Choroid plexus epithelial cell (primary cell): Measurements from ENCODE around the gene ATXN7L3.

Experiments
- DNase-seq: peaks from one replicate; pipeline ENCODE4 v3.0.0-alpha.2; 2010; ENCODE audit warnings: low read depth
- H3K4me3 ChIP-seq: 2 replicates; pipeline ENCODE4 v1.5.1; 2011; ENCODE audit warnings: low read depth, mild to moderate bottlenecking, control low read depth, low read length, moderate library complexity
- TF ChIP-seq, protein P1 (sequence below): conservative IDR thresholded peaks from 2 replicates; pipeline ENCODE4 v1.5.1; 2011; ENCODE audit warnings: low read depth, mild to moderate bottlenecking, control low read depth, inconsistent platforms, low read length, moderate library complexity

Gene ATXN7L3

DNA sequence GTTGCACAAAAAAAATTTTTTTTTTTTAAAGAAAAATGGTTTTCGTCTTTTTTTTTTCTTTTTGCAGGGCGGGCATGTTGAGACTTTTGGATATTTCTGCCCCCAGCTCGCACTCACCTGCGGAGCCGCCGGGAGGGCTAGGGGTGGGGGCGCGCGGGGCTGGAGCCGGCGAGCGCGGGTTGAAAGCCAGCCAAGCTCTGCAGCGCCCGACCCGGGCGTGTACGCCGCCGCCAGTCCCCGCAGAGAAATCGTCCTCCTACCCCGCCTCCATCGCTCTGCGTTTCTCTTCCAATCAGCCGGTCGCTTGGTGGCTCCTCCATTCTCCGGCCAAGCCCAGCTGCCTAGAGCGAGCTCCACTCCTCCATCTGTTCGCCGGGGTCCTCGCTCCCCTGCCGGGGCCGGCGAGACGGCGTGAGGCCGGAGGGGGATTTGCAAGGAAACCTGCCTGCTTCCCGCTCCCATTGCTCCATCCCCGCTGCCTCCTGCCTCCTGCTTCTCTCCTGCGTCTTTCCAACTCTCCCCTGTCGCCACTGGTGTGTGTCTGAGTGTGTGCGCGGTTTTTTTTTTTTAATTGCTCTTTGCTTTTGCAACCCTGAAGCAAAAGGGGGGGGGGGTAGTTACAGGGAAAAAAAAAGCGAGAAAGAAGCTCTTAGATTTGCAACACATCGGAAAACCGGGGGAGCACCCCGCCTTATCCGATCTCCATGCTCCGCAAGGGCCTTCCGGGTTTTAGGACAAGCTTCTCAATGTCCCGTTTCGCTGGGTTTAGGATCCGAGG lies 21.6 kb upstream of the ATXN7L3 start:
- peak; percentile 90 for DNase-seq
- TF ChIP-seq, protein P1, sequence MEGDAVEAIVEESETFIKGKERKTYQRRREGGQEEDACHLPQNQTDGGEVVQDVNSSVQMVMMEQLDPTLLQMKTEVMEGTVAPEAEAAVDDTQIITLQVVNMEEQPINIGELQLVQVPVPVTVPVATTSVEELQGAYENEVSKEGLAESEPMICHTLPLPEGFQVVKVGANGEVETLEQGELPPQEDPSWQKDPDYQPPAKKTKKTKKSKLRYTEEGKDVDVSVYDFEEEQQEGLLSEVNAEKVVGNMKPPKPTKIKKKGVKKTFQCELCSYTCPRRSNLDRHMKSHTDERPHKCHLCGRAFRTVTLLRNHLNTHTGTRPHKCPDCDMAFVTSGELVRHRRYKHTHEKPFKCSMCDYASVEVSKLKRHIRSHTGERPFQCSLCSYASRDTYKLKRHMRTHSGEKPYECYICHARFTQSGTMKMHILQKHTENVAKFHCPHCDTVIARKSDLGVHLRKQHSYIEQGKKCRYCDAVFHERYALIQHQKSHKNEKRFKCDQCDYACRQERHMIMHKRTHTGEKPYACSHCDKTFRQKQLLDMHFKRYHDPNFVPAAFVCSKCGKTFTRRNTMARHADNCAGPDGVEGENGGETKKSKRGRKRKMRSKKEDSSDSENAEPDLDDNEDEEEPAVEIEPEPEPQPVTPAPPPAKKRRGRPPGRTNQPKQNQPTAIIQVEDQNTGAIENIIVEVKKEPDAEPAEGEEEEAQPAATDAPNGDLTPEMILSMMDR, result no peak
- H3K4me3 ChIP-seq, result peak overlapping the region; percentile 90

DNA sequence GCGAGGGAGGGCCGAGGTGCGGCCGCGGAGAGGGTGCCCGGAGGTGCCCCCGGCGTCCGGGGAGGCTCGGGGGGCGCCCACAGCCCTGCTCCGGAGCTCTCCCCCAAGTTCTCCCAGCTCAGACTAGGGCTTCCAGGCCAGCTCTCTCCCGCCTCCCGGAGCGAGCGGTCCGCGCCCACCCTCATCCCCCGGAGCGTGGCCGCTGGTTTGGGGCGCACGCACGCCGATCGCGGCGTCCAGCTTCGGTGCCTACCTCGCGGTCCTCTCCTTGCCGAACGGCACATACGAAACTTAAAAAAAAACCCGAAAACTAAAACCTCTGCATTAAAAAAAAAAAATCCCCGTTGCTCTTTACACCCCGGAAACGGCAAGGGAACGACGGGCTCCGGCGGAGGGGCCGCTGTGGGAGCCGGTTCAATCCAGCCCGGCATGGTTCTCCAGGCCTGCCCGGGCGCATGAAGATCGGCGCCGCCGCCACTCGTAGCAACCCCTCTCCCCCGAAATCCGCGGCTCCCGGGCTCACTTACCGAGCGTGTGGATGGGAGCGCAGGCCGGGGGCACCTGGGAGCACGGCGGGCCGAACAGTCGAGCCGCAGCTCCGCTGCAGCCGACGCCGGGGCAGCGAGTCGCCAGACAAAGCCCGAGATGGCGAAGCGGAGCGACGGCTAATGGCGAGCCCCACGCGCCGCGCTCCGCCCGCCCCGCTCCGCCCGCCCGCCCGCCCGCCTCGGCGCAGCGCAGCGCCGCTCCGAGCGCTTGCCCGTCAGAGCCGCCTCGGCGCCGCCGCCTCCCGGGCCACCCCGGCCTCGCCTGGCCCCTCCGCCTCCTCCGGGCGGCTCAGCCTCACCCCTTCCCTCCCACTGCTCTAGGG lies 20.8 kb upstream of the ATXN7L3 start:
- H3K4me3 ChIP-seq, result peak overlapping the region; percentile 90
- peak; percentile 71 for DNase-seq
- TF ChIP-seq, protein P1, result no peak

DNA sequence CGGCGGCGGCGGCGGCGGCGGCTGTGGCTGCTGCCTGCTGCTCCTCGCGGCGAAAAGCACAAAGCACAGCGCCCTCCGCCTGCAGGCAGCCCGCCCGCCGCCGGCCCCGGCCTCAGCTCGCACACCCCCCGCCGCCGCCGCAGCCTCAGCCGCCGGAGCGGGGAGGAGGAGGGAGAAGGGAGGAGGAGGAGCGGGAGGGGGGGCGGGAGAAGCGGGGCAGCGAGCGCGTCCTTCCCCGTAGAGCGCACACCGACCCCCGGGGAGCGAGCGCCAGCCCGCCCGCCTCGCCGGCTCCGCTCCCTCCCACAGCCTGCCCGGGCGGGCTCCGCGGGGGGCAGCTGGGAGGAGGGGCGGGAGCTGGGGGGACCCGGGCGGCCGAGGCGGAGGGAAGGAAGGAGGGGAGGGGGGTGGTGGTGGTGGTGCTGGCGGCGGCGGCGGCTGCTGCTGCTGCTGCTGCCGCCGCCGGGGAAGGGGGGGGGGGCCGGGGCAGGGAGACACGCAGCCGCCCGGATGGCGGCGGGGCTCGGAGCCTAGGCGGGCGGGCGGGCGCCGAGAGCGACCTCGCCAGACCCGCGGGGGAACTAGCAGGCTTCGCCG lies 20.0 kb upstream of the ATXN7L3 start, which contains the start of gene UBTF:
TSS of gene UBTF (minus strand) at position 60 of the 597 bp plus-strand sequence. CDS start 1,446 bp downstream, outside the sequence.
- H3K4me3 ChIP-seq, result peak within 1 kb of the TSS; percentile 90
- DNase-seq, result peak; percentile 74
- TF ChIP-seq, protein P1, result peak; percentile 1

DNA sequence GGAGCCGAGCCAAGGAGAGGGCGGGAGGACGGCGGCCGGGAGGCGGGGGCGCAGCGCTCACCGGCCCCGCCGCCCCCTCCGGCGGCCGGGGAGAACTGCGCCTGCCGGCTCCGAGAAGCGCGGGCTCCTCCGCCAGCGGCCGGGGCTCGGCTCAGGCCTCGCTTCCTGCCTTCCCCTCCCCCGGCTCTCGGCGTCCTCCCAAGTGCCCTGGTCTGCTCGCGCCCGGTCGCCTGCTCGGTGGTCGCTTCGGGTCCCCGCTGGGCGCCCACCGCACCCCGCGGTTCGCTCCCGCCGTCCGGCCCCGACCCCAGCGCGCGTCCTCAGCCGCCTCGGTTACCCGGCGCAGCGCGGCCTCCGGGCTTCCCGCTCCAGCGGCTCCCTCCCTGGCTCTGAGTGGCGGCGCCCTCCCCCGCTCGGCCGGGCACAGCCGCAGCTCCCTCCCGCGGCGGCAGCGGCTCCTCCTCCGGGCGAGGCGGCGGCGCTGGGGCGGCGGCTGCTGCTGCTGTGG lies 19.5 kb upstream of the ATXN7L3 start:
- DNase-seq, result peak; percentile 72
- TF ChIP-seq, protein P1, result peak; percentile 31
- peak overlapping the region; percentile 90 for H3K4me3 ChIP-seq

DNA sequence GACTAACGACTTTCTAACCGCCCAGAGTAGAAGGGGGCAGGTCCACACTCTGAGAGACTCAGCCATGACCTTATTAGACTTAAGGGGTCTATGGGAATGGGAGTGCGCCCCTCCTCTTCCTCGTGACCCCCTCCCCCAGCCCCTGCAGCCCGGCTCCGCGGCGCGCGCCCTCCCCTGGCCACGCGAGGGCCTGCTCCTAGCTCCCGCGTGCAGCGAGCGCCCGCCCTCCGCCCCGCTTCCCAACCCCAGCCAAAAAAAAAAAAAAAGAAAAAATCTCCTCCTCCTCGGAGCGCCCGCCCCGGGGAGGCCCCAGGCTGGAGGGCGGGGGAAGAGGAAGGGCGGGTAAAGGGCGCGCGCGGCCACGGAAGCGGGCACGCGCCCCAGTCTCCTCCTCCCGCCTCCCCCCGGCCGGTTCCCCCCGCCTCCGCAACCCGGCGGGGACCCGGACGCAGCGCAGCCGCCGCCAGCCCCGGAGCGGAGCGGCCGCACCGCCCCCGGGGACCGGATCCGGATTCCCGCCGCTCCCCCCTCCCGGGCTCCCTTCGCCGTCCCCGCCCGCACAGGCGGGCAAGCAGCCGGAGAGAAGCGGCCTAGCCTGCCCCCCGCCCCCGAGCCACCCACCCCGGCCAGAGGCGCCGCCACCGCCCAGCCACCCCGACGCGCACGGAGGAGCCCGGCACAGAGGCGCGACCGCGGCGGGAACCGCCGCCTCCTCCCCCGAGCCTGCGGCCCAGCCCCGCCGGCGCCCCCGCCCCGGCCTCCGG lies 18.8 kb upstream of the ATXN7L3 start:
- peak overlapping the region; percentile 90 for H3K4me3 ChIP-seq
- peak; percentile 91 for DNase-seq
- TF ChIP-seq, protein P1, result peak; percentile 43

DNA sequence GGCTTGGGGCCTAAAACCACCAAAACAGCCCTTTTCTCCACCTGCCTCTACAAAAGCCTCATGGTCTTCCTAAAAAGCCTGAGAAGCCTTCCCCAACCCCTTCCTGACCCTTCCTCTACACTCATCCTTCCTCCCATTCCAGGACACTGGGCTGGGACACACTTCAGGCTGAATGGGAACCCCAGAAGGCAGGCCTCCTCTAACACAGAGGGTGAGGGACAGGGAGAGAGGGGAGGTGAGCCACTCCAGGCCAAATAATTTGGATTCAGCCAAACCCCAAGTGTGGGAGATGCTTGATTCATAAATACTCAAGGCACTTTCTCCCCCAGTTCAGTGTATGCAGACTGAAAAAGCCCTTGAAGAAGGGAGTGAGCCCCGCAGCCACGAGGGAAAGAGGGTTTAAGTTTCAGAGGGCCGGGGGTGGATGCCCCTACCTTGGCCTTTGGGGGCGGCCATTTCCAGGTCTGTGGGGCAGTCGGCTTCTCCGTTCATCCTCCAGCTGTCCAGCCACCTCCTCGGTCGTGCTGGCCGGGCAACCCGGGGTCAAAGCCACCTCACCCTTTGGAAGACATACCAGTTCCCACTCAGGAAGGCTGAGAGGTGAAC lies 18.2 kb upstream of the ATXN7L3 start:
- H3K4me3 ChIP-seq, result peak overlapping the region; percentile 90
- DNase-seq, result no peak
- TF ChIP-seq, protein P1, result no peak
